GM12892 (cell line): Measurements from ENCODE around the gene CAMKK1.

Experiments
- POLR2A ChIP-seq: IDR thresholded peaks from 2 replicates; pipeline ENCODE4 v1.6.1; 2011; ENCODE audit warnings: low read depth, low read length, control low read depth
- POLR2AphosphoS5 ChIP-seq: IDR thresholded peaks from 2 replicates; pipeline ENCODE4 v1.6.1; 2011; ENCODE audit warnings: low read depth, low read length, control low read depth
- TAF1 ChIP-seq: IDR thresholded peaks from 2 replicates; pipeline ENCODE4 v1.6.1; 2011; ENCODE audit warnings: low read depth, mild to moderate bottlenecking, control low read depth, low read length, borderline replicate concordance

DNA sequence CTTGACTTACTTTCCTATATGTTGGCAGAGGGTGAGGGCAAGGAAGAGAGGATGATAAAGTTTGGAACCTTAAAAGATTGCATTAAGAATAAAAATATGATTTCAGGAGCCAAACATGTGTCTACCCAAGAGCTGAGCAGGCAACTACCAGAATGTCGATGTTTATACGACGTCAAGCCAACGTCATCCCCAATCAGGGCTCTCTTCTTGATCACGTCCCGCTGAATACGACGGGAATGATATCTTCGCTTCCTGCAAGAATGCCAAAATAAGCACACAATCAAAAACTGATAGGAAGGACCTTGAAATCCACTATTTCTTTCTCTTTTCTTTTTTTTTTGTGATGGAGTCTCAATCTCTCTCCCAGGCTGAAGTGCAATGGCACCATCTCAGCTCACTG is 71.8 kb downstream of the CAMKK1 start:
- no peak for TF ChIP-seq POLR2AphosphoS5
- no peak for TF ChIP-seq POLR2A
- TF ChIP-seq TAF1 = no peak
